Cardiac muscle cell (in vitro differentiated cells and primary cell): Measurements from ENCODE around the gene STAB1. TPM values are rescaled to one million over a fixed set of nuclear protein-coding genes. Genes with fewer than 3 reads are reported as not detected.

Source experiments
- DNase-seq, 2 donors: peaks; one replicate each; pipeline versions ENCODE4 v3.0.0 to v3.0.0-alpha.2; 2010 to 2017; ENCODE audit warnings: low read depth in 1 of 2, low spot score in 1 of 2
- H3K27ac ChIP-seq: fragments of 200-600 bp; sonication (generic); 2 replicates; pipeline ENCODE4 v1.5.1; 2016
- H3K27me3 ChIP-seq: fragments of 200-600 bp; sonication (generic); 2 replicates; pipeline ENCODE4 v1.6.0; 2016; ENCODE audit warnings: control low read depth
- H3K36me3 ChIP-seq: fragments of 200-600 bp; sonication (generic); 2 replicates; pipeline ENCODE4 v1.5.1; 2016; ENCODE audit warnings: control low read depth
- H3K4me1 ChIP-seq: fragments of 200-600 bp; sonication (generic); 2 replicates; pipeline ENCODE4 v1.8.1; 2017; ENCODE audit warnings: low read depth, mild to moderate bottlenecking, mixed run types
- H3K4me3 ChIP-seq: fragments of 200-600 bp; sonication (generic); 2 replicates; pipeline ENCODE4 v1.5.1; 2016; ENCODE audit warnings: mild to moderate bottlenecking
- H3K9me3 ChIP-seq: fragments of 200-600 bp; sonication (generic); 2 replicates; pipeline ENCODE4 v1.5.1; 2017; ENCODE audit warnings: low read depth, mild to moderate bottlenecking, control low read depth
- CTCF ChIP-seq: IDR thresholded peaks from 2 replicates; pipeline ENCODE4 v1.5.1; 2012; ENCODE audit warnings: low read depth, mild to moderate bottlenecking, low read length
- polyA plus RNA-seq: library from polyadenylated mRNA; unstranded; fragments of >200 nt; fragmentation: Nextera tagmentation; extraction: Ambion mirVana; gene quantifications from 2 replicates; pipeline ENCODE4 v1.2.1, GENCODE V29; 2016
- total RNA-seq: library from RNA; depleted of rRNA; stranded (reverse); fragments of >200 nt; gene quantifications from 2 replicates; pipeline ENCODE4 v1.2.3, GENCODE V29; 2016

The STAB1 gene
- total and polyA plus RNA-seq, 2 experiments from 2014 or later: 2.2 TPM; not detected in 1

GRCh38 chr3:52487788-52488691 lies 7.1 kb upstream of the STAB1 start:
- Histone ChIP-seq H3K36me3 (peaks cover 56% of the 10 kb centered on the region), H3K4me1 (peaks cover 22% of the 10 kb centered on the region), H3K4me3 (no peak overlapping the region), H3K9me3 (no peaks in the 10 kb centered on the region), H3K27me3 (no peaks in the 10 kb centered on the region), H3K27ac (no peak overlapping the region)
- no peak for TF ChIP-seq CTCF
- DNase-seq: no peak

DNA sequence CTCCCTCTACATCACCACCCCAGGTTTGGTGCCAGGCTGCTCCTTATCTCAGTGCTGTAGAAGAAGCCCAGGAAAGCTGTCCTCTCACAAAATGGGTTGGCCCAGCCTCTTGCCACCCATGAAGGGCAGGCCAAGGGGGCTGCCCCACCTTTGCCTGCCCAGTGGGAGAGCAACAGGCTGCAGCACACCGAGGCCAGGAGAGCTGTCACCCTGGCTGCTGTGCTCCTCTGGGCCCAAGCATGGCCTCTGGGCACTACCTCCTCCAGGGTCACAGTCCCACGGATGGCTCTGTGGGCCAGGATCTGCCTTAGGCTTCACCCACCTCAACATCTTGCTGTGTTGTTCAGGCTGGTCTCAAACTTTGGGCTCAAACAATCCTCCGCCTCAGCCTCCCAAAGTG lies 6.4 kb upstream of the STAB1 start:
- TF ChIP-seq CTCF: no peak
- Histone ChIP-seq H3K27ac (no peak overlapping the region), H3K4me3 (no peak overlapping the region), H3K9me3 (no peaks in the 10 kb centered on the region), H3K36me3 (peaks cover 60% of the 10 kb centered on the region), H3K4me1 (peaks cover 15% of the 10 kb centered on the region), H3K27me3 (no peaks in the 10 kb centered on the region)
- DNase-seq: no peak

DNA sequence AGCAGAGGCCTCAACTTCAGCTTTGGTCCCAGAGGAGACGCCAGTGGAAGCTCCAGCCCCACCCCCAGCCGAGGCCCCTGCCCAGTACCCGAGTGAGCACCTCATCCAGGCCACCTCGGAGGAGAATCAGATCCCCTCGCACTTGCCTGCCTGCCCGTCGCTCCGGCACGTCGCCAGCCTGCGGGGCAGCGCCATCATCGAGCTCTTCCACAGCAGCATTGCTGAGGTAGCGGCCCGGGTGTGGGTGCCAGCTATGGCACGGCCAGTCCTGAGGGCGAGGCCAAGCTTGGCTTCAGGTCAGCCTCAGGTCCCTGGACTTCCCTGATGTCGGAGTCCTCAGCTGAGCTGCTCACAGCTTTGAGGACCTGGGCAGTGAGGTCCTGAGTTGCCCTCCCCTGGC lies 5.7 kb upstream of the STAB1 start:
- Histone ChIP-seq H3K9me3 (no peaks in the 10 kb centered on the region), H3K36me3 (peaks cover 60% of the 10 kb centered on the region), H3K4me3 (no peak overlapping the region), H3K27ac (no peak overlapping the region), H3K27me3 (no peaks in the 10 kb centered on the region), H3K4me1 (peaks cover 8% of the 10 kb centered on the region)
- DNase-seq: no peak
- TF ChIP-seq CTCF: no peak

DNA sequence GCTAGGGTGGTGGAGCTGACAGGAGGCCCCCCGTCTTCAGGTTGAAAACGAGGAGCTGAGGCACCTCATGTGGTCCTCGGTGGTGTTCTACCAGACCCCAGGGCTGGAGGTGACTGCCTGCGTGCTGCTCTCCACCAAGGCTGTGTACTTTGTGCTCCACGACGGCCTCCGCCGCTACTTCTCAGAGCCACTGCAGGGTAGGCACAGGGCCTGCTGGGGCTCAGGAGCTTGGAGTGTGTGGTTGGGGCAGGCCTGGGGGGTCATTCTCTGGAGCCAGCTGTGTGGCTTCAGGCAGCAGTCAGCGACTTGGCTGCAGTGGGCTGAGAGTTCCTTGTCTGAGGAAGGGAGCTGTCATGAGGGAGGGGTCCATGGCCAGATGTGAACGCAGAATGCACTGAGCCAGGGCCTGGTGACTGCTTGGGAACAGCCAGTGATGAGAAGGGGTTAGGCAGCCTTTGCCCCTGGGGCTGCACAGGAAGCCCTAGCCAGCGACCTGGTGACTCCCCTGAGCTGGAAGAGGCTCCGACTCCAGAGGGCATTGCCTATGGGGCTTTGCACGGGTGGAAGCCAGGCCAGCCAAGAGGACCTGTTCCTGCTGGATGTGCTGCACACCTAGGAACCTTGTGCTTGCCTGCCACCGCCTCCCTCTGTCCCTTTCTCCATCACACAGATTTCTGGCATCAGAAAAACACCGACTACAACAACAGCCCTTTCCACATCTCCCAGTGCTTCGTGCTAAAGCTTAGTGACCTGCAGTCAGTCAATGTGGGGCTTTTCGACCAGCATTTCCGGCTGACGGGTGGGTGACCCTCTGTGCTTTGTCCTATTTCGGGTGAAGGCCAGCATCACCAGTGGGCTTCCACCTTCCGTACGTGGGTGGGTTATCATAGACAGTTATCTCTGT lies 4.9 kb upstream of the STAB1 start:
- Histone ChIP-seq H3K27ac (peak overlapping the region; percentile 62), H3K36me3 (peaks cover 60% of the 10 kb centered on the region), H3K9me3 (no peaks in the 10 kb centered on the region), H3K27me3 (no peaks in the 10 kb centered on the region), H3K4me1 (no peaks in the 10 kb centered on the region), H3K4me3 (no peak overlapping the region)
- TF ChIP-seq CTCF: no peak
- DNase-seq: no peak

GRCh38 chr3:52490939-52491526 lies 4.1 kb upstream of the STAB1 start:
- Histone ChIP-seq H3K4me1 (no peaks in the 10 kb centered on the region), H3K36me3 (peaks cover 60% of the 10 kb centered on the region), H3K4me3 (no peak overlapping the region), H3K27ac (peak overlapping the region; percentile 62), H3K27me3 (no peaks in the 10 kb centered on the region), H3K9me3 (no peaks in the 10 kb centered on the region)
- no peak for TF ChIP-seq CTCF
- peak in 1 of 2 donors; percentile 86 for DNase-seq
